SH-SY5Y (cell line): Measurements from ENCODE around the gene FAM8A1.

ENCODE experiments used
- GATA2 ChIP-seq: IDR thresholded peaks from 2 replicates; pipeline ENCODE4 v1.6.1; 2011; ENCODE audit warnings: mild to moderate bottlenecking, low read depth, low read length
- GATA3 ChIP-seq: IDR thresholded peaks from 2 replicates; pipeline ENCODE4 v1.6.1; 2011; ENCODE audit warnings: low read depth, mild to moderate bottlenecking, low read length, moderate library complexity

GRCh38 chr6:17565399-17565798, 34.7 kb upstream of the FAM8A1 start:
- TF ChIP-seq GATA3 = no peak
- TF ChIP-seq GATA2 = no peak
